IMR-90 (cell line): ENCODE data around the gene RGPD3. TPM values are rescaled to one million over a fixed set of nuclear protein-coding genes. Genes with fewer than 3 reads are reported as not detected.

Source experiments
- ATAC-seq: fragments of 200-7000 bp; cut with Tn5 transposase; 2 replicates; pipeline ENCODE4 v1.9.1; 2020; ENCODE audit warnings: low read depth, mild to moderate bottlenecking, moderate library complexity
- BruUV-seq: library from RNA; stranded (reverse); fragments of 400-500 nt; replicated peaks from 2 replicates; lab custom pipeline; 2021; lab: Mats Ljungman, UMichigan
- CTCF ChIA-PET: fragments of 300-600 bp; formaldehyde crosslinking; extraction: SDS; loops from one replicate; lab custom pipeline; 2021; ENCODE audit warnings: antibody characterized with exemption; lab: Yijun Ruan, JAX
- POLR2A ChIA-PET: fragments of 300-600 bp; sonication (Branson Sonifier 250); formaldehyde crosslinking; loops from one replicate; lab custom pipeline; 2022; ENCODE audit warnings: antibody characterized with exemption; ENCODE audit not compliant: unreplicated experiment; lab: Charles Lee
- DNase-seq: peaks from one replicate; pipeline ENCODE4 v3.0.0; 2013
- H2AFZ ChIP-seq: replicated peaks from 2 replicates; pipeline ENCODE3; 2013; ENCODE audit warnings: low read length, mild to moderate bottlenecking; ENCODE audit not compliant: poor library complexity
- H2AK5ac ChIP-seq: 2 replicates; pipeline ENCODE4 v1.6.1; 2013; ENCODE audit warnings: low read depth, low read length, inconsistent platforms
- H2AK9ac ChIP-seq: replicated peaks from 2 replicates; pipeline ENCODE3; 2013; ENCODE audit warnings: mild to moderate bottlenecking, low read depth, low read length, moderate library complexity; ENCODE audit not compliant: poor library complexity
- H2BK120ac ChIP-seq: 2 replicates; pipeline ENCODE4 v1.6.1; 2013; ENCODE audit warnings: low read depth, low read length, inconsistent platforms
- H2BK15ac ChIP-seq: 3 replicates; pipeline ENCODE4 v1.6.1; 2013; ENCODE audit warnings: low read depth, low read length, inconsistent platforms
- H2BK20ac ChIP-seq: 2 replicates; pipeline ENCODE4 v1.6.1; 2013; ENCODE audit warnings: low read depth, mild to moderate bottlenecking, inconsistent platforms, low read length, moderate library complexity
- H2BK5ac ChIP-seq: 2 replicates; pipeline ENCODE4 v1.6.1; 2013; ENCODE audit warnings: mild to moderate bottlenecking, low read depth, low read length, inconsistent platforms; ENCODE audit not compliant: poor library complexity, severe bottlenecking
- H3K14ac ChIP-seq: replicated peaks from 2 replicates; pipeline ENCODE4 v1.6.1; 2013; ENCODE audit warnings: low read depth, low read length, inconsistent platforms
- H3K18ac ChIP-seq: 2 replicates; pipeline ENCODE4 v1.6.1; 2013; ENCODE audit warnings: low read depth, low read length, control low read depth
- H3K23ac ChIP-seq: 2 replicates; pipeline ENCODE4 v1.6.1; 2013; ENCODE audit warnings: low read depth, low read length, inconsistent platforms
- H3K27ac ChIP-seq: 2 replicates; pipeline ENCODE4 v1.5.1; 2013; ENCODE audit warnings: mild to moderate bottlenecking, control low read depth, low read length; ENCODE audit not compliant: insufficient read depth
- H3K27me3 ChIP-seq: 2 replicates; pipeline ENCODE4 v1.6.1; 2013; ENCODE audit warnings: low read length; ENCODE audit not compliant: control insufficient read depth, insufficient read depth
- H3K36me3 ChIP-seq: 2 replicates; pipeline ENCODE4 v1.6.1; 2013; ENCODE audit warnings: low read length, mixed read lengths; ENCODE audit not compliant: control insufficient read depth, insufficient read depth
- H3K4ac ChIP-seq: 2 replicates; pipeline ENCODE4 v1.6.1; 2013; ENCODE audit warnings: low read depth, low read length, inconsistent platforms
- H3K4me1 ChIP-seq: 2 replicates; pipeline ENCODE4 v1.6.1; 2013; ENCODE audit warnings: low read length, mixed read lengths; ENCODE audit not compliant: control insufficient read depth, insufficient read depth
- H3K4me2 ChIP-seq: 2 replicates; pipeline ENCODE4 v1.6.1; 2013; ENCODE audit warnings: low read depth, mild to moderate bottlenecking, control low read depth, low read length, moderate library complexity
- H3K4me3 ChIP-seq: 2 replicates; pipeline ENCODE4 v1.5.1; 2013; ENCODE audit warnings: low read depth, mild to moderate bottlenecking, control low read depth, low read length, moderate library complexity; ENCODE audit not compliant: insufficient read depth
- H3K56ac ChIP-seq: 2 replicates; pipeline ENCODE4 v1.6.1; 2013; ENCODE audit warnings: low read length, inconsistent platforms; ENCODE audit not compliant: insufficient read depth; ENCODE audit errors: extremely low read depth
- H3K79me1 ChIP-seq, 2 experiments: 2 replicates each; pipeline ENCODE4 v1.6.1; 2013; ENCODE audit warnings: low read length in 2 of 2, inconsistent platforms in 1 of 2, low read depth in 1 of 2
- H3K9ac ChIP-seq: 2 replicates; pipeline ENCODE4 v1.6.1; 2013; ENCODE audit warnings: low read depth, low read length, control low read depth
- H3K9me1 ChIP-seq: 2 replicates; pipeline ENCODE4 v1.6.1; 2013; ENCODE audit warnings: low read length, inconsistent platforms; ENCODE audit not compliant: insufficient read depth
- H3K9me3 ChIP-seq: 2 replicates; pipeline ENCODE4 v1.6.1; 2013; ENCODE audit warnings: low read length; ENCODE audit not compliant: control insufficient read depth, insufficient read depth
- H4K20me1 ChIP-seq: 2 replicates; pipeline ENCODE4 v1.6.1; 2013; ENCODE audit warnings: low read length, inconsistent platforms; ENCODE audit not compliant: insufficient read depth
- H4K5ac ChIP-seq: 2 replicates; pipeline ENCODE4 v1.6.1; 2013; ENCODE audit warnings: mild to moderate bottlenecking, low read depth, low read length, control low read depth
- H4K8ac ChIP-seq, 2 experiments: 2 replicates each; pipeline ENCODE4 v1.6.1; 2013; ENCODE audit warnings: low read depth in 2 of 2, low read length in 2 of 2, control low read depth in 1 of 2, inconsistent platforms in 1 of 2
- H4K91ac ChIP-seq: 2 replicates; pipeline ENCODE4 v1.6.1; 2013; ENCODE audit warnings: low read depth, low read length, inconsistent platforms; ENCODE audit not compliant: insufficient read depth
- CEBPB ChIP-seq: IDR thresholded peaks from 2 replicates; pipeline ENCODE4 v1.6.1; 2012; ENCODE audit warnings: low read depth, low read length, improper control_type of control experiment
- CHD1 ChIP-seq: IDR thresholded peaks from 2 replicates; pipeline ENCODE4 v1.6.1; 2012; ENCODE audit warnings: low read depth, low read length, improper control_type of control experiment
- WGBS, 2 experiments: methylation state at CpG; one replicate each; pipeline versions ENCODE4 v1.1.5 to v1.1.7; 2013; ENCODE audit warnings: missing lambda C conversion rate in 2 of 2; ENCODE audit not compliant: insufficient read length in 1 of 2; ENCODE audit errors: extremely low coverage in 2 of 2; 5-methylcytosine and 5-hydroxymethylcytosine counted together
- dilution Hi-C: fragments of 300-500 bp; cut with HindIII; formaldehyde crosslinking; loops from one replicate; pipeline ENCODE4 v1.14.3; 2018; ENCODE audit warnings: low sequenced_read_pairs; ENCODE audit not compliant: unreplicated experiment
- in situ Hi-C: fragments of 300-500 bp; cut with MboI; formaldehyde crosslinking; loops from 3 replicates; pipeline ENCODE4 v1.14.3; 2019; ENCODE audit warnings: low sequenced_read_pairs, inconsistent platforms, mixed read lengths
- intact Hi-C: fragments of 100-400 bp; cut with micrococcal nuclease; formaldehyde crosslinking; loops from 2 replicates; pipeline ENCODE4 v1.10.0; 2022
- polyA plus RNA-seq, 3 experiments: library from polyadenylated mRNA; depleted of rRNA; stranded (reverse); fragments of >200 nt; gene quantifications; 2 replicates each; pipeline ENCODE4 v1.2.3, GENCODE V29; 2012; ENCODE audit warnings: low replicate concordance in 1 of 3
- total RNA-seq: library from RNA; depleted of rRNA; stranded (reverse); fragments of >200 nt; gene quantifications from 2 replicates; pipeline ENCODE4 v1.2.3, GENCODE V29; 2012; rRNA removed

Gene RGPD3
- total and polyA plus RNA-seq, 2 of the 4 experiments (the other 2 are of a cell fraction), result 0.07 to 0.18 TPM

DNA sequence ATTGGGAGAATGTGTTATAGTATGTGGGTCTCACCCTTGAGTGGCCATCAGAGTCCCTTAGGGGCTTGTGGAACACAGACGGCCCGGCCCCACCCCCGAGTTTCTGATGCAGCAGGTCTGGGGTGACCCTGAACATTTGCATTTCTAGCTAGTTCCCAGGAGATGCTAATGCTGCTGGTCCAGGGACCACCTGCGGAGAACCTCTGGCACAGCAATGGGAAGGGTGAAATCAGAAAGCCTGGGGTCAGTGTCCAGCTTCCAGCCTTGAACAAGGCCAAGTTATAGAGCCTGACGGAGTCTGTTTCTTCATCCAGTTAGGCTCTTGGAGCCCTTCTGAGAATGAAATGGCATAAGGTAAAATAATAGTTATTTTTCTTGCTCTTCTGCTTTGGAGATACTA is 126.5 kb downstream of the RGPD3 start:
- Histone ChIP-seq H2AK9ac (no peak overlapping the region), H4K20me1 (no peaks in the 10 kb centered on the region), H3K79me1 (no peaks in the 10 kb centered on the region), H2AK5ac (no peak overlapping the region), H4K5ac (no peak overlapping the region), H3K36me3 (no peaks in the 10 kb centered on the region), H3K18ac (no peak overlapping the region), H4K91ac (no peak overlapping the region), H2AFZ (peak overlapping the region; percentile 53), H3K4me1 (no peaks in the 10 kb centered on the region), H3K9ac (no peak overlapping the region), H2BK20ac (no peak overlapping the region), H3K56ac (no peak overlapping the region), H3K4me3 (no peak overlapping the region), H3K4me2 (no peak overlapping the region), H3K9me1 (no peaks in the 10 kb centered on the region), H3K4ac (no peak overlapping the region), H3K14ac (no peak overlapping the region), H3K27ac (no peak overlapping the region), H2BK15ac (no peak overlapping the region), H4K8ac (no peak overlapping the region), H3K27me3 (no peaks in the 10 kb centered on the region), H3K9me3 (no peaks in the 10 kb centered on the region), H2BK5ac (no peak overlapping the region), H2BK120ac (no peak overlapping the region), H3K23ac (no peak overlapping the region)
- no peak for ATAC-seq
- dilution Hi-C loops, result no loop called here
- ChIA-PET CTCF (no interaction called here), POLR2A (no interaction called here)
- DNase-seq, result no peak
- TF ChIP-seq CEBPB (no peak), CHD1 (no peak)
- WGBS, 2 experiments, result no CpG with 5 or more reads among the region's 5 CpGs
- intact Hi-C loops, result no loop called here
- in situ Hi-C loops, result no loop called here
- no TSS peak for BruUV-seq

Other genes starting within 250 kb of the RGPD3 start
- not detected in 2 replicates for gene CD8B2, start 19.0 kb upstream of the RGPD3 start, total RNA-seq
- not detected in 2 replicates for gene CD8B2, start 19.0 kb upstream of the RGPD3 start, polyA plus RNA-seq (2012; rRNA removed)